CD8-positive, alpha-beta memory T cell (primary cell): Measurements from ENCODE around the gene BRMS1. TPM values are rescaled to one million over a fixed set of nuclear protein-coding genes. Genes with fewer than 3 reads are reported as not detected.

Experiments
- CTCF ChIA-PET: fragments of 350-600 bp; sonication (Branson Sonifier 250); formaldehyde crosslinking; loops from one replicate; lab custom pipeline; 2021; ENCODE audit warnings: antibody characterized with exemption; lab: Charles Lee
- POLR2A ChIA-PET: fragments of 350-600 bp; sonication (Branson Sonifier 250); formaldehyde crosslinking; loops from one replicate; lab custom pipeline; 2021; ENCODE audit warnings: antibody characterized with exemption; lab: Charles Lee
- DNase-seq, 5 donors: peaks; one replicate each; pipeline versions ENCODE4 v3.0.0 to v3.0.0-alpha.2; 2020 to 2022; ENCODE audit warnings: mixed read lengths in 1 of 5
- H3K27ac ChIP-seq: one replicate; pipeline ENCODE4 v1.7.0; 2013; ENCODE audit warnings: low read depth, mild to moderate bottlenecking, low read length, moderate library complexity
- H3K27me3 ChIP-seq: 2 replicates; pipeline ENCODE4 v1.7.0; 2013; ENCODE audit warnings: low read length, mild to moderate bottlenecking; ENCODE audit not compliant: insufficient read depth, poor library complexity, severe bottlenecking
- H3K36me3 ChIP-seq: 2 replicates; pipeline ENCODE4 v1.7.0; 2013; ENCODE audit warnings: mild to moderate bottlenecking, low read length, moderate library complexity; ENCODE audit not compliant: insufficient read depth
- H3K4me1 ChIP-seq: 2 replicates; pipeline ENCODE4 v1.7.0; 2013; ENCODE audit warnings: mild to moderate bottlenecking, low read length, moderate library complexity; ENCODE audit not compliant: insufficient read depth
- H3K4me3 ChIP-seq: 2 replicates; pipeline ENCODE4 v1.7.0; 2013; ENCODE audit warnings: mild to moderate bottlenecking, low read length
- H3K9me3 ChIP-seq: 2 replicates; pipeline ENCODE4 v1.7.0; 2013; ENCODE audit warnings: mild to moderate bottlenecking, low read length
- H3K27ac Mint-ChIP-seq, 8 donors: one replicate each; pipeline ENCODE4 v1.8.0; 2020 to 2021; ENCODE audit warnings: mixed read lengths in 8 of 8, mild to moderate bottlenecking in 6 of 8, inconsistent platforms in 3 of 8, moderate library complexity in 3 of 8
- H3K27me3 Mint-ChIP-seq, 2 donors: one replicate each; pipeline ENCODE4 v1.8.0; 2020 to 2021; ENCODE audit warnings: mixed read lengths in 2 of 2, mild to moderate bottlenecking in 1 of 2, moderate library complexity in 1 of 2
- H3K36me3 Mint-ChIP-seq, 3 donors: one replicate each; pipeline ENCODE4 v1.8.0; 2020 to 2021; ENCODE audit warnings: mixed read lengths in 3 of 3, inconsistent platforms in 1 of 3, mild to moderate bottlenecking in 1 of 3
- H3K4me1 Mint-ChIP-seq, 3 donors: one replicate each; pipeline ENCODE4 v1.8.0; 2020 to 2021; ENCODE audit warnings: mixed read lengths in 3 of 3, inconsistent platforms in 1 of 3, mild to moderate bottlenecking in 1 of 3
- H3K4me3 Mint-ChIP-seq, 7 donors: one replicate each; pipeline ENCODE4 v1.8.0; 2020 to 2021; ENCODE audit warnings: mixed read lengths in 7 of 7, mild to moderate bottlenecking in 6 of 7, moderate library complexity in 4 of 7, inconsistent platforms in 2 of 7
- H3K9me3 Mint-ChIP-seq, 5 donors: one replicate each; pipeline ENCODE4 v1.8.0; 2020 to 2022; ENCODE audit warnings: mixed read lengths in 5 of 5, mild to moderate bottlenecking in 3 of 5, moderate library complexity in 2 of 5, inconsistent platforms in 1 of 5
- polyA plus RNA-seq: library from polyadenylated mRNA; unstranded; fragments of 300-500 nt; fragmentation: Illumina TruSeq; gene quantifications from one replicate; pipeline ENCODE4 v1.2.3, GENCODE V29; 2021
- total RNA-seq, 2 experiments: library from RNA; stranded (reverse); gene quantifications; one replicate each; pipeline ENCODE4 v1.2.3, GENCODE V29; 2021

Gene BRMS1
- total and polyA plus RNA-seq, 3 experiments from 2014 or later: 66.1 to 76.4 (median 66.5) TPM

- no peaks in the 10 kb centered on the region for H3K9me3 ChIP-seq
- peak overlapping the region; percentile 56 for H3K4me3 ChIP-seq
- Mint-ChIP-seq H3K9me3 (peaks cover 0 to 4% (median 0%) of the 10 kb centered on the region in 5 donors), H3K27me3 (no peaks in the 10 kb centered on the region), H3K4me1 (peaks cover 51 to 68% (median 53%) of the 10 kb centered on the region in 3 donors), H3K36me3 (peaks cover 0 to 2% (median 0%) of the 10 kb centered on the region in 3 donors), H3K27ac (peak overlapping the region; percentile 97 to 99 (median 98)), H3K4me3 (peak overlapping the region; percentile 66 to 89 (median 77))
- ChIA-PET CTCF (interaction anchor here (0.6 to 2.1 kb wide), 8 partner anchors 9 to 121 kb away, joined by 3 to 10 read pairs (median 4); partner anchors contain the start of gene MRPL11), POLR2A (interaction anchor here (0.5 to 2.5 kb wide), 12 partner anchors 9 to 1027 kb away, joined by 3 to 10 read pairs (median 4); partner anchors contain the start of genes BRMS1, RIN1 and SLC29A2)
- DNase-seq: peak in 3 of 5 donors; percentile 15 to 78 (median 78)
- no peaks in the 10 kb centered on the region for H3K36me3 ChIP-seq
- H3K27me3 ChIP-seq: no peaks in the 10 kb centered on the region
- peak overlapping the region; percentile 73 for H3K27ac ChIP-seq
- H3K4me1 ChIP-seq: peaks cover 60% of the 10 kb centered on the region
Observed at GRCh38 chr11:66317322-66317722, 27.6 kb downstream of the BRMS1 start.

GRCh38 chr11:66316849-66317251 is 28.1 kb downstream of the BRMS1 start, which contains the start of gene CD248:
CD248 (minus strand) TSS chr11:66317044; CDS start chr11:66317027, 17 bp downstream.
- ChIA-PET POLR2A (interaction anchor here (0.5 to 2.5 kb wide), 9 partner anchors 10 to 1028 kb away, joined by 3 to 10 read pairs (median 3); partner anchors contain the start of gene BRMS1), CTCF (interaction anchor here (0.6 to 2.1 kb wide), 6 partner anchors 10 to 122 kb away, joined by 3 to 10 read pairs (median 5); partner anchors contain the start of gene MRPL11)
- peak within 1 kb of the TSS; percentile 73 for H3K27ac ChIP-seq
- no peaks in the 10 kb centered on the region for H3K9me3 ChIP-seq
- peak in 1 of 5 donors; percentile 55 for DNase-seq
- peak within 1 kb of the TSS; percentile 56 for H3K4me3 ChIP-seq
- peaks cover 0 to 4% (median 0%) of the 10 kb centered on the region in 5 donors for H3K9me3 Mint-ChIP-seq
- H3K36me3 ChIP-seq: no peaks in the 10 kb centered on the region
- H3K27me3 Mint-ChIP-seq: no peaks in the 10 kb centered on the region
- H3K36me3 Mint-ChIP-seq: peaks cover 0 to 2% (median 0%) of the 10 kb centered on the region in 3 donors
- peak within 1 kb of the TSS; percentile 66 to 93 (median 79) for H3K4me3 Mint-ChIP-seq
- peaks cover 60% of the 10 kb centered on the region for H3K4me1 ChIP-seq
- H3K4me1 Mint-ChIP-seq: peaks cover 49 to 68% (median 54%) of the 10 kb centered on the region in 3 donors
- peak within 1 kb of the TSS; percentile 97 to 99 (median 98) for H3K27ac Mint-ChIP-seq
- no peaks in the 10 kb centered on the region for H3K27me3 ChIP-seq

- ChIA-PET POLR2A (interaction anchor here (0.6 to 2.5 kb wide), 7 partner anchors 11 to 56 kb away, joined by 3 to 10 read pairs (median 3); partner anchors contain the start of genes BRMS1 and YIF1A), CTCF (interaction anchor here (0.7 to 1.1 kb wide), 3 partner anchors 13 to 73 kb away, joined by 3 to 4 read pairs (median 3); no protein-coding TSS in a partner anchor)
- H3K36me3 ChIP-seq: no peaks in the 10 kb centered on the region
- no peak overlapping the region for H3K27ac ChIP-seq
- H3K27me3 Mint-ChIP-seq: no peaks in the 10 kb centered on the region
- peaks cover 59% of the 10 kb centered on the region for H3K4me1 ChIP-seq
- no peaks in the 10 kb centered on the region for H3K9me3 ChIP-seq
- peaks cover 0 to 3% (median 0%) of the 10 kb centered on the region in 3 donors for H3K36me3 Mint-ChIP-seq
- H3K27me3 ChIP-seq: no peaks in the 10 kb centered on the region
- H3K4me1 Mint-ChIP-seq: peaks cover 49 to 68% (median 56%) of the 10 kb centered on the region in 3 donors
- H3K9me3 Mint-ChIP-seq: peaks cover 0 to 4% (median 0%) of the 10 kb centered on the region in 5 donors
- DNase-seq: peak in 2 of 5 donors; percentile 68 to 80
- H3K27ac Mint-ChIP-seq: peak overlapping the region in 7 of 8 donors; percentile 86 to 98 (median 91)
- H3K4me3 Mint-ChIP-seq: peak overlapping the region; percentile 13 to 93 (median 66)
- no peak overlapping the region for H3K4me3 ChIP-seq
Observed at GRCh38 chr11:66315921-66316811, 28.7 kb downstream of the BRMS1 start.

GRCh38 chr11:66315498-66315885 is 29.4 kb downstream of the BRMS1 start:
- Histone ChIP-seq H3K27me3 (no peaks in the 10 kb centered on the region), H3K4me3 (no peak overlapping the region), H3K27ac (no peak overlapping the region), H3K9me3 (no peaks in the 10 kb centered on the region), H3K4me1 (peaks cover 59% of the 10 kb centered on the region), H3K36me3 (no peaks in the 10 kb centered on the region)
- Mint-ChIP-seq H3K4me3 (peak overlapping the region; percentile 61 to 93 (median 79)), H3K9me3 (peaks cover 0 to 4% (median 0%) of the 10 kb centered on the region in 5 donors), H3K27me3 (no peaks in the 10 kb centered on the region), H3K4me1 (peaks cover 49 to 68% (median 56%) of the 10 kb centered on the region in 3 donors), H3K27ac (peak overlapping the region; percentile 77 to 98 (median 91)), H3K36me3 (peaks cover 0 to 3% (median 0%) of the 10 kb centered on the region in 3 donors)
- ChIA-PET CTCF (interaction anchor here (0.7 to 1.1 kb wide), 2 partner anchors 13 to 74 kb away, joined by 3 to 4 read pairs; no protein-coding TSS in a partner anchor), POLR2A (interaction anchor here (0.6 to 1.1 kb wide), 3 partner anchors 19 to 48 kb away, joined by 3 read pairs; partner anchors contain the start of gene YIF1A)
- DNase-seq: no peak

- H3K9me3 Mint-ChIP-seq: no peaks in the 10 kb centered on the region
- Histone ChIP-seq H3K27me3 (no peaks in the 10 kb centered on the region), H3K4me1 (peaks cover 59% of the 10 kb centered on the region), H3K4me3 (no peak overlapping the region), H3K9me3 (no peaks in the 10 kb centered on the region), H3K36me3 (no peaks in the 10 kb centered on the region), H3K27ac (no peak overlapping the region)
- H3K27ac Mint-ChIP-seq: peak overlapping the region; percentile 89 to 98 (median 94)
- H3K4me3 Mint-ChIP-seq: peak overlapping the region; percentile 61 to 93 (median 83)
- POLR2A ChIA-PET: interaction anchor here (0.6 to 1.1 kb wide), 4 partner anchors 20 to 131 kb away, joined by 3 read pairs; partner anchors contain the start of gene YIF1A
- no peak for DNase-seq
- CTCF ChIA-PET: interaction anchor here (1.1 to 4.0 kb wide), 3 partner anchors 14 to 27 kb away, joined by 3 to 72 read pairs (median 4); partner anchors contain the start of gene BRMS1
- peaks cover 0 to under 1% of the 10 kb centered on the region in 2 donors for H3K27me3 Mint-ChIP-seq
- H3K36me3 Mint-ChIP-seq: peaks cover 0 to 3% (median 0%) of the 10 kb centered on the region in 3 donors
- H3K4me1 Mint-ChIP-seq: peaks cover 46 to 62% (median 52%) of the 10 kb centered on the region in 3 donors
Observed at GRCh38 chr11:66314561-66315497, 30.1 kb downstream of the BRMS1 start.

- H3K27ac Mint-ChIP-seq: peak overlapping the region; percentile 88 to 98 (median 94)
- Histone ChIP-seq H3K4me3 (peak overlapping the region; percentile 70), H3K9me3 (no peaks in the 10 kb centered on the region), H3K27me3 (no peaks in the 10 kb centered on the region), H3K27ac (no peak overlapping the region), H3K4me1 (peaks cover 53% of the 10 kb centered on the region), H3K36me3 (no peaks in the 10 kb centered on the region)
- DNase-seq: no peak
- H3K27me3 Mint-ChIP-seq: peaks cover 0 to 3% of the 10 kb centered on the region in 2 donors
- CTCF ChIA-PET: interaction anchor here (1.2 to 4.5 kb wide), 5 partner anchors 11 to 75 kb away, joined by 3 to 72 read pairs (median 47); partner anchors contain the start of genes BRMS1 and RIN1
- peaks cover 39 to 55% (median 48%) of the 10 kb centered on the region in 3 donors for H3K4me1 Mint-ChIP-seq
- POLR2A ChIA-PET: interaction anchor here (0.6 kb wide), 2 partner anchors 132 to 810 kb away, joined by 3 to 4 read pairs; no protein-coding TSS in a partner anchor
- H3K9me3 Mint-ChIP-seq: no peaks in the 10 kb centered on the region
- H3K4me3 Mint-ChIP-seq: peak overlapping the region; percentile 63 to 93 (median 73)
- peaks cover 0 to 3% (median 0%) of the 10 kb centered on the region in 3 donors for H3K36me3 Mint-ChIP-seq
Observed at GRCh38 chr11:66314186-66314501, 30.8 kb downstream of the BRMS1 start.
